ENCODE data around the gene CELA3A. TPM values are rescaled to one million over a fixed set of nuclear protein-coding genes. Genes with fewer than 3 reads are reported as not detected.
A peak's percentile ranks its signal among the peaks of the same experiment; 100 is the strongest.

Gene CELA3A
- total and polyA plus RNA-seq, 2 of the 13 experiments (the other 11 are each of a cell fraction or from before 2014, with no cell fraction given) = 0.09 TPM; not detected in 1

DNA sequence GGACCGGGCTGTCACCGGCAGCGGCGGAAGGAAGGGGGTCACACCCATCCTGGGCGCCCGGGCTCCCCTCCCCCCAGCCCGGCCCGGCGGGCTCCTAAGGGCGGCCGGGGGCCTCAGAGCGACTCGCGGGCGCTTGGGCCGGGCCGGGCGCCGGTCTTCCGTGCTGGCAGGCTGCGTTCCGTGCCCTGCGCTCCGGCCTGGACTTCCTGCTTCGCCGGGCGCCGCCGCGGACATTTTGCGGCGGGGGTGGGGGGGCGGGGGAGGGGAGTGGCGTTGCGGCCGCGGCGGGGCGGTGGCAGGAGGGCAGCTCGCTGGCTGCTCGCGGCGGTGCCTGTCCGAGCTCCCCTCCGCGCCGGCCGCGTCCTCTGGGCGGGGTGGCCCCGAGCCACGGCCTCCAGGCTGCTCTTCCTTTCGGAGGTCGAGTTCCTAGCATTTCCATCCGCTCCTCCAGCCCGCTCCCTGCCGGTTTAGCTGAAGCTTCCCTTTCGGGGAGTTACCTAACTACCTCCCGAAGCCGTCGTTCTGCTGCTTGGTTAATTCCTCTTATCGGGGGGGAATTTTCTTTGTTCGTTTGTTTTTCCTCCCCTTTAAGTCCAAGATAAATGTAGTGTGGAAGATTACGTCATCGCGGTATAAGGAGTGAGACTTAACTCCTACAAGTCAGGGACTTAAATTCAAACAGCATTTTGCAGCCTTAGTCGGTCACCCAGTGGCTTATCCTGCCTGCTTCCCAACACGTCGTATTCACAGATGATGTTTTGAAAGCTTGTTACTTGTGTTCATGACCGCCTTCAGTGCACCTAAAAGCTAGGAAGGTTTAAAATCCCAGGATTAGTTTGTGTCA is 51.8 kb downstream of the CELA3A start:
- peaks cover 60% of the 10 kb centered on the region for H3K4me1 ChIP-seq (ENCODE audit: insufficient read depth, low read length)
- CTCF ChIA-PET (ENCODE audit: low intra/inter-chr PET ratio, low total read pairs) = no interaction called here
- FAIRE-seq (peak; percentile 8), ATAC-seq (peak; percentile 69), DNase-seq (ENCODE audit: low spot score) (peak; percentile 50)
- H4K20me1 ChIP-seq (ENCODE audit: insufficient read depth, low read length) = peaks cover 46% of the 10 kb centered on the region
- no peaks in the 10 kb centered on the region; a peak in 1 of 5 replicates for H3K27me3 ChIP-seq (ENCODE audit: control insufficient read depth in 1 of 2, insufficient read depth in 2 of 2, low read length in 2 of 2)
- H3K4me3 ChIP-seq (replicated peaks in 1 of 3; ENCODE audit: insufficient read depth in 1 of 3, low read depth in 2 of 3, low read length in 3 of 3) = peak overlapping the region; percentile 81 to 90 (median 90)
- H3K4me2 ChIP-seq (ENCODE audit: low read depth, low read length) = peak overlapping the region; percentile 80
- peaks cover 0 to 3% of the 10 kb centered on the region in 2 experiments; a peak in 1 of 5 replicates for H3K36me3 ChIP-seq (replicated peaks in 1 of 2; ENCODE audit: control insufficient read depth in 1 of 2, insufficient read depth in 2 of 2, low read length in 2 of 2)
- under 1% methylated on average over 17 of the region's 70 CpGs for WGBS (ENCODE audit: low lambda C conversion rate)
- H3K27ac ChIP-seq (ENCODE audit: extremely low read length, insufficient read depth, low read length) = peak overlapping the region; percentile 87
- H3K9ac ChIP-seq (ENCODE audit: insufficient read depth, low read depth, low read length) = peak overlapping the region; percentile 91
- POLR2A ChIA-PET = interaction anchor here (0.8 to 3.8 kb wide), 14 partner anchors 12 to 1392 kb away, joined by 3 to 42 read pairs (median 4); partner anchors contain the start of gene DDOST
- in situ Hi-C loops (cut with HindIII; ENCODE audit: extremely low pct_ligation_motif_present, low pct_unique_long_range_greater_than_20kb) = no loop called here
- no peaks in the 10 kb centered on the region for H3K9me3 ChIP-seq (ENCODE audit: low read length)
- H2AFZ ChIP-seq (ENCODE audit: low read length) = no peak overlapping the region
- BruUV-seq (replicated peaks) = no TSS peak
- intact Hi-C loops (cut with micrococcal nuclease; ENCODE audit: unreplicated experiment) = no loop called here
- peaks cover 48% of the 10 kb centered on the region for H3K79me2 ChIP-seq (ENCODE audit: insufficient read depth, low read length)
- TF ChIP-seq ZFX (CRISPR knock-in tag; IDR thresholded peaks at IDR 0.05; ENCODE audit: low read depth) = no peak
- TF ChIP-seq, protein P1, sequence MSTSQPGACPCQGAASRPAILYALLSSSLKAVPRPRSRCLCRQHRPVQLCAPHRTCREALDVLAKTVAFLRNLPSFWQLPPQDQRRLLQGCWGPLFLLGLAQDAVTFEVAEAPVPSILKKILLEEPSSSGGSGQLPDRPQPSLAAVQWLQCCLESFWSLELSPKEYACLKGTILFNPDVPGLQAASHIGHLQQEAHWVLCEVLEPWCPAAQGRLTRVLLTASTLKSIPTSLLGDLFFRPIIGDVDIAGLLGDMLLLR (CRISPR knock-in tag; IDR thresholded peaks at IDR 0.05) = no peak
- peak; percentile 18 for TF ChIP-seq TBL1XR1 (IDR thresholded peaks at IDR 0.05; ENCODE audit: borderline replicate concordance, low read length, partially characterized antibody)
- TF ChIP-seq ASH2L (IDR thresholded peaks at IDR 0.05; ENCODE audit: insufficient read length, low read depth, low read length) = peak; percentile 12
- TF ChIP-seq, protein P2, sequence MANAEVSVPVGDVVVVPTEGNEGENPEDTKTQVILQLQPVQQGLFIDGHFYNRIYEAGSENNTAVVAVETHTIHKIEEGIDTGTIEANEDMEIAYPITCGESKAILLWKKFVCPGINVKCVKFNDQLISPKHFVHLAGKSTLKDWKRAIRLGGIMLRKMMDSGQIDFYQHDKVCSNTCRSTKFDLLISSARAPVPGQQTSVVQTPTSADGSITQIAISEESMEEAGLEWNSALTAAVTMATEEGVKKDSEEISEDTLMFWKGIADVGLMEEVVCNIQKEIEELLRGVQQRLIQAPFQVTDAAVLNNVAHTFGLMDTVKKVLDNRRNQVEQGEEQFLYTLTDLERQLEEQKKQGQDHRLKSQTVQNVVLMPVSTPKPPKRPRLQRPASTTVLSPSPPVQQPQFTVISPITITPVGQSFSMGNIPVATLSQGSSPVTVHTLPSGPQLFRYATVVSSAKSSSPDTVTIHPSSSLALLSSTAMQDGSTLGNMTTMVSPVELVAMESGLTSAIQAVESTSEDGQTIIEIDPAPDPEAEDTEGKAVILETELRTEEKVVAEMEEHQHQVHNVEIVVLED (CRISPR knock-in tag; IDR thresholded peaks at IDR 0.05; ENCODE audit: borderline replicate concordance) = peak; percentile 40; the same call in 1 of the 2 replicates
- no peak for TF ChIP-seq NCOA2 (CRISPR knock-in tag; IDR thresholded peaks at IDR 0.05)
- no peak for TF ChIP-seq NR2C2 (CRISPR knock-in tag; IDR thresholded peaks at IDR 0.05; ENCODE audit: borderline replicate concordance)
- no peak for TF ChIP-seq DPF2 (CRISPR knock-in tag; IDR thresholded peaks at IDR 0.05; ENCODE audit: borderline replicate concordance, low read depth)
- no peak for TF ChIP-seq ZNF326 (CRISPR knock-in tag; IDR thresholded peaks at IDR 0.05; ENCODE audit: borderline replicate concordance)
- TF ChIP-seq TCF7L2 (IDR thresholded peaks at IDR 0.05; ENCODE audit: low read depth, low read length) = no peak
- TF ChIP-seq AGO2 (optimal IDR thresholded peaks at IDR 0.05; ENCODE audit: low read depth, low read length) = peak; percentile 29
- peak; percentile 14 for TF ChIP-seq HNRNPK (IDR thresholded peaks at IDR 0.05; ENCODE audit: low read depth, low read length, poor library complexity, severe bottlenecking)
- peak; percentile 56; the same call in 1 of the 2 replicates for TF ChIP-seq ZNF446 (CRISPR knock-in tag; IDR thresholded peaks at IDR 0.05)
- TF ChIP-seq CEBPG (CRISPR knock-in tag; IDR thresholded peaks at IDR 0.05) = 0 out of 2 replicates have a peak, but pooled peaks have one; percentile 29
- TF ChIP-seq TEAD3 (CRISPR knock-in tag; optimal IDR thresholded peaks at IDR 0.05; ENCODE audit: borderline replicate concordance) = no peak
- TF ChIP-seq ZFY (CRISPR knock-in tag; IDR thresholded peaks at IDR 0.05) = 0 out of 2 replicates have a peak, but pooled peaks have one; percentile 47
- no peak for TF ChIP-seq ZNF569 (CRISPR knock-in tag; IDR thresholded peaks at IDR 0.05; ENCODE audit: borderline replicate concordance)
- TF ChIP-seq WIZ (CRISPR knock-in tag; IDR thresholded peaks at IDR 0.05) = no peak
- no peak for TF ChIP-seq PHF21A (CRISPR knock-in tag; IDR thresholded peaks at IDR 0.05)
- no peak; the same call in 1 of the 2 replicates for TF ChIP-seq CREM (IDR thresholded peaks at IDR 0.05)
- no peak for TF ChIP-seq CREM (CRISPR knock-in tag; IDR thresholded peaks at IDR 0.05)
- peak; percentile 84 for TF ChIP-seq CREB1 (IDR thresholded peaks at IDR 0.05)
- TF ChIP-seq CREB1 (CRISPR knock-in tag; IDR thresholded peaks at IDR 0.05) = peak; percentile 56
- 0 out of 2 replicates have a peak, but pooled peaks have one; percentile 30 for TF ChIP-seq ZNF441 (CRISPR knock-in tag; IDR thresholded peaks at IDR 0.05; ENCODE audit: borderline replicate concordance)
